GM23338 (cell line): ENCODE measurements around the gene OGN.

Source experiments
- CREB1 ChIP-seq: fragments of 250-450 bp; sonication (Bioruptor Pico); IDR thresholded peaks from 2 replicates; pipeline ENCODE4 v1.5.0; 2020; ENCODE audit warnings: low read depth, mild to moderate bottlenecking, moderate library complexity
- EZH2 ChIP-seq: fragments of 200-600 bp; sonication (generic); IDR thresholded peaks from one replicate; pipeline ENCODE4 v1.8.0; 2017; ENCODE audit warnings: antibody characterized with exemption, mild to moderate bottlenecking, low read depth; ENCODE audit not compliant: unreplicated experiment
- EZH2phosphoT487 ChIP-seq: fragments of 200-600 bp; sonication (generic); IDR thresholded peaks from one replicate; pipeline ENCODE4 v1.8.1; 2018; ENCODE audit warnings: antibody characterized with exemption; ENCODE audit not compliant: unreplicated experiment
- JUNB ChIP-seq: IDR thresholded peaks from one replicate; pipeline ENCODE4 v1.6.1; 2016; ENCODE audit warnings: antibody characterized with exemption; ENCODE audit not compliant: unreplicated experiment
- NANOG ChIP-seq: IDR thresholded peaks from 2 replicates; pipeline ENCODE4 v1.6.1; 2016; ENCODE audit warnings: antibody characterized with exemption, borderline replicate concordance
- POLR2AphosphoS5 ChIP-seq: IDR thresholded peaks from 2 replicates; pipeline ENCODE4 v1.6.1; 2016; ENCODE audit warnings: antibody characterized with exemption, low read depth
- TF ChIP-seq, protein P1 (sequence below), 2 experiments: fragments of 200-600 bp in 1 of 2; sonication (generic) in 1 of 2; conservative IDR thresholded peaks; 2 replicates each; pipeline versions ENCODE4 v1.5.1 to v1.6.1; 2016 to 2017; ENCODE audit warnings: antibody characterized with exemption in 2 of 2, low read depth in 2 of 2, mild to moderate bottlenecking in 2 of 2, moderate library complexity in 1 of 2
- TF ChIP-seq, protein P2 (sequence below): IDR thresholded peaks from one replicate; pipeline ENCODE4 v1.6.1; 2018; ENCODE audit warnings: antibody characterized with exemption; ENCODE audit not compliant: unreplicated experiment
- TF ChIP-seq, protein P3 (sequence below): IDR thresholded peaks from 2 replicates; pipeline ENCODE4 v1.6.1; 2016; ENCODE audit warnings: antibody characterized with exemption
- TF ChIP-seq, protein P4 (sequence below): fragments of 250-450 bp; sonication (Bioruptor Pico); IDR thresholded peaks from 2 replicates; pipeline ENCODE4 v1.5.0; 2020; ENCODE audit warnings: mild to moderate bottlenecking, moderate library complexity

DNA sequence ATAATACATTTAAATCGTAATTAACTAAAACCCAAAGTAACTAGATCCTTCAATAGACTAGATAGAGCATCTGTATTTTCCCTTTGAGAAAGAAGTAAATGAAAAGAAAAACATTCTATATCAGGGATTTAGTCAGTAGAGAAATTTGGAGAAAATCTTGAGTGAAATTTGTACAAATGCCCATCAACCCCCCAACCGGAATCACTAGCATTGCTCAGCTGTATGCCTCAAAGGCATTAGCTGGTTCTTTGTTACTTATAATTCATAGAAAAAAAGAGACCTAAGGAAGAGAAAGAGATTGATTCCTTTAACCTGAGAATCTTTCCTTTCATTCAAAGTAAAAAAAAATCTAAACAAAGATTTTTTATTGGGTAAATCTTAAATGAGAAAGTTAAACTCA is 19.2 kb upstream of the OGN start:
- TF ChIP-seq EZH2 (no peak), EZH2phosphoT487 (no peak), POLR2AphosphoS5 (no peak), CREB1 (no peak), JUNB (no peak), NANOG (no peak)
- TF ChIP-seq, protein P1, sequence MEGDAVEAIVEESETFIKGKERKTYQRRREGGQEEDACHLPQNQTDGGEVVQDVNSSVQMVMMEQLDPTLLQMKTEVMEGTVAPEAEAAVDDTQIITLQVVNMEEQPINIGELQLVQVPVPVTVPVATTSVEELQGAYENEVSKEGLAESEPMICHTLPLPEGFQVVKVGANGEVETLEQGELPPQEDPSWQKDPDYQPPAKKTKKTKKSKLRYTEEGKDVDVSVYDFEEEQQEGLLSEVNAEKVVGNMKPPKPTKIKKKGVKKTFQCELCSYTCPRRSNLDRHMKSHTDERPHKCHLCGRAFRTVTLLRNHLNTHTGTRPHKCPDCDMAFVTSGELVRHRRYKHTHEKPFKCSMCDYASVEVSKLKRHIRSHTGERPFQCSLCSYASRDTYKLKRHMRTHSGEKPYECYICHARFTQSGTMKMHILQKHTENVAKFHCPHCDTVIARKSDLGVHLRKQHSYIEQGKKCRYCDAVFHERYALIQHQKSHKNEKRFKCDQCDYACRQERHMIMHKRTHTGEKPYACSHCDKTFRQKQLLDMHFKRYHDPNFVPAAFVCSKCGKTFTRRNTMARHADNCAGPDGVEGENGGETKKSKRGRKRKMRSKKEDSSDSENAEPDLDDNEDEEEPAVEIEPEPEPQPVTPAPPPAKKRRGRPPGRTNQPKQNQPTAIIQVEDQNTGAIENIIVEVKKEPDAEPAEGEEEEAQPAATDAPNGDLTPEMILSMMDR (conservative IDR thresholded peaks at IDR 0.05; ENCODE audit: low read depth in 2 of 2), result no peak
- TF ChIP-seq, protein P2, sequence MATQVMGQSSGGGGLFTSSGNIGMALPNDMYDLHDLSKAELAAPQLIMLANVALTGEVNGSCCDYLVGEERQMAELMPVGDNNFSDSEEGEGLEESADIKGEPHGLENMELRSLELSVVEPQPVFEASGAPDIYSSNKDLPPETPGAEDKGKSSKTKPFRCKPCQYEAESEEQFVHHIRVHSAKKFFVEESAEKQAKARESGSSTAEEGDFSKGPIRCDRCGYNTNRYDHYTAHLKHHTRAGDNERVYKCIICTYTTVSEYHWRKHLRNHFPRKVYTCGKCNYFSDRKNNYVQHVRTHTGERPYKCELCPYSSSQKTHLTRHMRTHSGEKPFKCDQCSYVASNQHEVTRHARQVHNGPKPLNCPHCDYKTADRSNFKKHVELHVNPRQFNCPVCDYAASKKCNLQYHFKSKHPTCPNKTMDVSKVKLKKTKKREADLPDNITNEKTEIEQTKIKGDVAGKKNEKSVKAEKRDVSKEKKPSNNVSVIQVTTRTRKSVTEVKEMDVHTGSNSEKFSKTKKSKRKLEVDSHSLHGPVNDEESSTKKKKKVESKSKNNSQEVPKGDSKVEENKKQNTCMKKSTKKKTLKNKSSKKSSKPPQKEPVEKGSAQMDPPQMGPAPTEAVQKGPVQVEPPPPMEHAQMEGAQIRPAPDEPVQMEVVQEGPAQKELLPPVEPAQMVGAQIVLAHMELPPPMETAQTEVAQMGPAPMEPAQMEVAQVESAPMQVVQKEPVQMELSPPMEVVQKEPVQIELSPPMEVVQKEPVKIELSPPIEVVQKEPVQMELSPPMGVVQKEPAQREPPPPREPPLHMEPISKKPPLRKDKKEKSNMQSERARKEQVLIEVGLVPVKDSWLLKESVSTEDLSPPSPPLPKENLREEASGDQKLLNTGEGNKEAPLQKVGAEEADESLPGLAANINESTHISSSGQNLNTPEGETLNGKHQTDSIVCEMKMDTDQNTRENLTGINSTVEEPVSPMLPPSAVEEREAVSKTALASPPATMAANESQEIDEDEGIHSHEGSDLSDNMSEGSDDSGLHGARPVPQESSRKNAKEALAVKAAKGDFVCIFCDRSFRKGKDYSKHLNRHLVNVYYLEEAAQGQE, result no peak
- TF ChIP-seq, protein P3, sequence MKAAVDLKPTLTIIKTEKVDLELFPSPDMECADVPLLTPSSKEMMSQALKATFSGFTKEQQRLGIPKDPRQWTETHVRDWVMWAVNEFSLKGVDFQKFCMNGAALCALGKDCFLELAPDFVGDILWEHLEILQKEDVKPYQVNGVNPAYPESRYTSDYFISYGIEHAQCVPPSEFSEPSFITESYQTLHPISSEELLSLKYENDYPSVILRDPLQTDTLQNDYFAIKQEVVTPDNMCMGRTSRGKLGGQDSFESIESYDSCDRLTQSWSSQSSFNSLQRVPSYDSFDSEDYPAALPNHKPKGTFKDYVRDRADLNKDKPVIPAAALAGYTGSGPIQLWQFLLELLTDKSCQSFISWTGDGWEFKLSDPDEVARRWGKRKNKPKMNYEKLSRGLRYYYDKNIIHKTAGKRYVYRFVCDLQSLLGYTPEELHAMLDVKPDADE, result no peak
- TF ChIP-seq, protein P4, sequence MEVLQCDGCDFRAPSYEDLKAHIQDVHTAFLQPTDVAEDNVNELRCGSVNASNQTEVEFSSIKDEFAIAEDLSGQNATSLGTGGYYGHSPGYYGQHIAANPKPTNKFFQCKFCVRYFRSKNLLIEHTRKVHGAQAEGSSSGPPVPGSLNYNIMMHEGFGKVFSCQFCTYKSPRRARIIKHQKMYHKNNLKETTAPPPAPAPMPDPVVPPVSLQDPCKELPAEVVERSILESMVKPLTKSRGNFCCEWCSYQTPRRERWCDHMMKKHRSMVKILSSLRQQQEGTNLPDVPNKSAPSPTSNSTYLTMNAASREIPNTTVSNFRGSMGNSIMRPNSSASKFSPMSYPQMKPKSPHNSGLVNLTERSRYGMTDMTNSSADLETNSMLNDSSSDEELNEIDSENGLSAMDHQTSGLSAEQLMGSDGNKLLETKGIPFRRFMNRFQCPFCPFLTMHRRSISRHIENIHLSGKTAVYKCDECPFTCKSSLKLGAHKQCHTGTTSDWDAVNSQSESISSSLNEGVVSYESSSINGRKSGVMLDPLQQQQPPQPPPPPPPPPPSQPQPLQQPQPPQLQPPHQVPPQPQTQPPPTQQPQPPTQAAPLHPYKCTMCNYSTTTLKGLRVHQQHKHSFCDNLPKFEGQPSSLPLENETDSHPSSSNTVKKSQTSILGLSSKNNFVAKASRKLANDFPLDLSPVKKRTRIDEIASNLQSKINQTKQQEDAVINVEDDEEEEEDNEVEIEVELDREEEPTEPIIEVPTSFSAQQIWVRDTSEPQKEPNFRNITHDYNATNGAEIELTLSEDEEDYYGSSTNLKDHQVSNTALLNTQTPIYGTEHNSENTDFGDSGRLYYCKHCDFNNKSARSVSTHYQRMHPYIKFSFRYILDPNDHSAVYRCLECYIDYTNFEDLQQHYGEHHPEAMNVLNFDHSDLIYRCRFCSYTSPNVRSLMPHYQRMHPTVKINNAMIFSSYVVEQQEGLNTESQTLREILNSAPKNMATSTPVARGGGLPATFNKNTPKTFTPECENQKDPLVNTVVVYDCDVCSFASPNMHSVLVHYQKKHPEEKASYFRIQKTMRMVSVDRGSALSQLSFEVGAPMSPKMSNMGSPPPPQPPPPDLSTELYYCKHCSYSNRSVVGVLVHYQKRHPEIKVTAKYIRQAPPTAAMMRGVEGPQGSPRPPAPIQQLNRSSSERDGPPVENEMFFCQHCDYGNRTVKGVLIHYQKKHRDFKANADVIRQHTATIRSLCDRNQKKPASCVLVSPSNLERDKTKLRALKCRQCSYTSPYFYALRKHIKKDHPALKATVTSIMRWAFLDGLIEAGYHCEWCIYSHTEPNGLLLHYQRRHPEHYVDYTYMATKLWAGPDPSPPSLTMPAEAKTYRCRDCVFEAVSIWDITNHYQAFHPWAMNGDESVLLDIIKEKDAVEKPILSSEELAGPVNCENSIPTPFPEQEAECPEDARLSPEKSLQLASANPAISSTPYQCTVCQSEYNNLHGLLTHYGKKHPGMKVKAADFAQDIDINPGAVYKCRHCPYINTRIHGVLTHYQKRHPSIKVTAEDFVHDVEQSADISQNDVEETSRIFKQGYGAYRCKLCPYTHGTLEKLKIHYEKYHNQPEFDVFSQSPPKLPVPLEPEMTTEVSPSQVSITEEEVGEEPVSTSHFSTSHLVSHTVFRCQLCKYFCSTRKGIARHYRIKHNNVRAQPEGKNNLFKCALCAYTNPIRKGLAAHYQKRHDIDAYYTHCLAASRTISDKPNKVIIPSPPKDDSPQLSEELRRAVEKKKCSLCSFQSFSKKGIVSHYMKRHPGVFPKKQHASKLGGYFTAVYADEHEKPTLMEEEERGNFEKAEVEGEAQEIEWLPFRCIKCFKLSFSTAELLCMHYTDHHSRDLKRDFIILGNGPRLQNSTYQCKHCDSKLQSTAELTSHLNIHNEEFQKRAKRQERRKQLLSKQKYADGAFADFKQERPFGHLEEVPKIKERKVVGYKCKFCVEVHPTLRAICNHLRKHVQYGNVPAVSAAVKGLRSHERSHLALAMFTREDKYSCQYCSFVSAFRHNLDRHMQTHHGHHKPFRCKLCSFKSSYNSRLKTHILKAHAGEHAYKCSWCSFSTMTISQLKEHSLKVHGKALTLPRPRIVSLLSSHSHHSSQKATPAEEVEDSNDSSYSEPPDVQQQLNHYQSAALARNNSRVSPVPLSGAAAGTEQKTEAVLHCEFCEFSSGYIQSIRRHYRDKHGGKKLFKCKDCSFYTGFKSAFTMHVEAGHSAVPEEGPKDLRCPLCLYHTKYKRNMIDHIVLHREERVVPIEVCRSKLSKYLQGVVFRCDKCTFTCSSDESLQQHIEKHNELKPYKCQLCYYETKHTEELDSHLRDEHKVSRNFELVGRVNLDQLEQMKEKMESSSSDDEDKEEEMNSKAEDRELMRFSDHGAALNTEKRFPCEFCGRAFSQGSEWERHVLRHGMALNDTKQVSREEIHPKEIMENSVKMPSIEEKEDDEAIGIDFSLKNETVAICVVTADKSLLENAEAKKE (CRISPR knock-in tag), result no peak
